ENCODE measurements around the gene TEX29.

- TF ChIP-seq CTCF (IDR thresholded peaks at IDR 0.05), result no peak
- no peak for TF ChIP-seq EZH2 (IDR thresholded peaks at IDR 0.05; ENCODE audit: borderline replicate concordance, insufficient read depth, low read depth, low read length, poor library complexity, severe bottlenecking)
Measured at GRCh38 chr13:111345682-111346081, 25.2 kb downstream of the TEX29 start.
